Neuronal stem cell (in vitro differentiated cells): ENCODE data around the gene AUTS2.

Experiments used
- DNase-seq: peaks from one replicate; pipeline ENCODE4 v3.0.0-alpha.2; 2013; ENCODE audit warnings: low spot score
- H2AFZ ChIP-seq: one replicate; pipeline ENCODE4 v1.6.1; 2013; ENCODE audit warnings: mild to moderate bottlenecking, low read length, inconsistent platforms
- H2AK5ac ChIP-seq: 2 replicates; pipeline ENCODE4 v1.6.1; 2013; ENCODE audit warnings: low read depth, mild to moderate bottlenecking, inconsistent platforms, low read length, moderate library complexity, mixed read lengths
- H2BK120ac ChIP-seq: 2 replicates; pipeline ENCODE4 v1.6.1; 2013; ENCODE audit warnings: low read depth, mild to moderate bottlenecking, inconsistent platforms, low read length, moderate library complexity, mixed read lengths
- H2BK12ac ChIP-seq: one replicate; pipeline ENCODE4 v1.6.1; 2013; ENCODE audit warnings: low read length, inconsistent platforms
- H2BK15ac ChIP-seq: 2 replicates; pipeline ENCODE4 v1.6.1; 2013; ENCODE audit warnings: mild to moderate bottlenecking, low read length, inconsistent platforms, mixed read lengths
- H2BK5ac ChIP-seq: one replicate; pipeline ENCODE4 v1.6.1; 2013; ENCODE audit warnings: inconsistent platforms, mild to moderate bottlenecking, low read length, moderate library complexity
- H3K14ac ChIP-seq: one replicate; pipeline ENCODE4 v1.6.1; 2013; ENCODE audit warnings: low read length, inconsistent platforms
- H3K18ac ChIP-seq: 2 replicates; pipeline ENCODE4 v1.6.1; 2013; ENCODE audit warnings: low read length, inconsistent platforms
- H3K23ac ChIP-seq: 2 replicates; pipeline ENCODE4 v1.6.1; 2013; ENCODE audit warnings: low read depth, mild to moderate bottlenecking, mixed read lengths, low read length, inconsistent platforms; ENCODE audit not compliant: poor library complexity
- H3K27ac ChIP-seq: replicated peaks from 3 replicates; pipeline ENCODE4 v1.5.1; 2013; ENCODE audit warnings: low read length, inconsistent platforms
- H3K27me3 ChIP-seq, 3 experiments: 2 replicates each; pipeline ENCODE4 v1.6.1; 2013; ENCODE audit warnings: low read length in 3 of 3, mild to moderate bottlenecking in 2 of 3, inconsistent platforms in 1 of 3, low read depth in 1 of 3, mixed read lengths in 1 of 3, moderate library complexity in 1 of 3; ENCODE audit not compliant: control insufficient read depth in 3 of 3, insufficient read depth in 3 of 3
- H3K36me3 ChIP-seq, 2 donors: replicated peaks in 1 of 2; 2 replicates each; pipeline ENCODE4 v1.6.1; 2013; ENCODE audit warnings: low read length in 2 of 2; ENCODE audit not compliant: control insufficient read depth in 2 of 2, insufficient read depth in 2 of 2
- H3K4ac ChIP-seq: 2 replicates; pipeline ENCODE4 v1.6.1; 2013; ENCODE audit warnings: inconsistent platforms, mild to moderate bottlenecking, low read length, moderate library complexity
- H3K4me1 ChIP-seq, 2 donors: 1 replicate in 1 of 2; 2 replicates in 1 of 2; pipeline ENCODE4 v1.6.1; 2013; ENCODE audit warnings: low read length in 2 of 2, low read depth in 1 of 2; ENCODE audit not compliant: control insufficient read depth in 2 of 2, insufficient read depth in 1 of 2
- H3K4me2 ChIP-seq: one replicate; pipeline ENCODE4 v1.6.1; 2013; ENCODE audit warnings: mild to moderate bottlenecking, low read length, inconsistent platforms; ENCODE audit not compliant: insufficient read depth, poor library complexity, severe bottlenecking
- H3K4me3 ChIP-seq, 2 donors: 2 replicates each; pipeline ENCODE4 v1.5.1; 2013; ENCODE audit warnings: low read length in 2 of 2, mild to moderate bottlenecking in 2 of 2, inconsistent platforms in 1 of 2, moderate library complexity in 1 of 2
- H3K79me1 ChIP-seq: one replicate; pipeline ENCODE4 v1.6.1; 2013; ENCODE audit warnings: low read depth, mild to moderate bottlenecking, inconsistent platforms, low read length, moderate library complexity
- H3K9ac ChIP-seq: one replicate; pipeline ENCODE4 v1.6.1; 2013; ENCODE audit warnings: mild to moderate bottlenecking, low read depth, low read length, inconsistent platforms; ENCODE audit not compliant: poor library complexity
- H3K9me3 ChIP-seq, 2 donors: replicated peaks in 1 of 2; 2 replicates each; pipeline versions ENCODE3 to v1.6.1; 2013; ENCODE audit warnings: low read length in 2 of 2, mild to moderate bottlenecking in 2 of 2, inconsistent platforms in 1 of 2, low read depth in 1 of 2, mixed read lengths in 1 of 2, moderate library complexity in 1 of 2; ENCODE audit not compliant: control insufficient read depth in 2 of 2, insufficient read depth in 1 of 2
- H4K8ac ChIP-seq: one replicate; pipeline ENCODE4 v1.6.1; 2013; ENCODE audit warnings: low read depth, mild to moderate bottlenecking, inconsistent platforms, low read length, moderate library complexity
- H4K91ac ChIP-seq: one replicate; pipeline ENCODE4 v1.6.1; 2013; ENCODE audit warnings: low read length, low read depth, mild to moderate bottlenecking, inconsistent platforms; ENCODE audit not compliant: poor library complexity
- WGBS, 2 donors: extraction: QIAGEN DNeasy Blood & Tissue Kit; methylation state at CpG; one replicate each; pipeline ENCODE4 v1.1.7; 2013; ENCODE audit warnings: missing lambda C conversion rate in 2 of 2, mixed read lengths in 1 of 2; ENCODE audit not compliant: insufficient read length in 2 of 2, insufficient replicate concordance in 1 of 2; ENCODE audit errors: extremely low coverage in 2 of 2; 5-methylcytosine and 5-hydroxymethylcytosine counted together

Gene AUTS2

DNA sequence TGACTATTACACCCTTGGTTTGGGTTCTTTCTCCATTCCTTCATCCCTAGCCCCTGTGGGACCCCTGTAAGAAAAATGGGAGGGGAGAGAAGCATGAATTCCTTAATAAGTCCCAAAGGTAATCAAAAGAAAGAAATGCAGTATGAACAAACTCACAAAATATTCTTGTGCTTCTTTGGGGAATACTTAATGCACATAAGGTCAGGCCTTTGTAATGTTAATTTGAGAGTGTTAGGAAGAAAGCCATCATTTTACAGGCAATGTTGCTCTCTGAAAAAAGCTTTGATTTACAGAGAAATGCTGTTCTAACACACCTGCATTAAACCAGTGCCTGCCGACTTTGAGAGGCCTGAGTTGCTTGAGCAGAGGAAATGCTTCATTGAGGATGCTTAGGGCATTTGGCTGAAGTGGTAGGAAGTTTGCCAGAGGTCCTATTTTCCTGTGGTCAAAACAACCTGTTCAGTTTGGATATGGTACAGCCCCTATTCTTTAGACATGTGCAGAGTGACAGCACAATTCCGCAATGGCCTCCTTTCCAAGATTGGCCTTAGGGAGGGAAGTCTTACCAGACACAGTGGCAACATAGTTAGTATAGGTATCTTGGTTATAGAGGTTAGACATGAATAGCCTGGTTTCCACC is 643.4 kb downstream of the AUTS2 start:
- no peak overlapping the region for H2AK5ac ChIP-seq
- H3K4me3 ChIP-seq, result no peak overlapping the region
- no peak overlapping the region for H3K4ac ChIP-seq
- H3K18ac ChIP-seq, result no peak overlapping the region
- H3K9me3 ChIP-seq, result no peaks in the 10 kb centered on the region
- no peaks in the 10 kb centered on the region for H3K36me3 ChIP-seq
- no peak overlapping the region for H2BK5ac ChIP-seq
- peaks cover 2 to 57% of the 10 kb centered on the region in 2 donors for H3K4me1 ChIP-seq
- WGBS, 2 donors, result no CpG with 5 or more reads among the region's 2 CpGs
- no peak overlapping the region for H2BK120ac ChIP-seq
- no peak overlapping the region for H3K14ac ChIP-seq
- no peaks in the 10 kb centered on the region for H3K79me1 ChIP-seq
- H4K8ac ChIP-seq, result no peak overlapping the region
- DNase-seq, result no peak
- H3K23ac ChIP-seq, result no peak overlapping the region
- H3K27me3 ChIP-seq, result no peaks in the 10 kb centered on the region
- no peak overlapping the region for H3K9ac ChIP-seq
- H4K91ac ChIP-seq, result no peak overlapping the region
- H2AFZ ChIP-seq, result no peak overlapping the region
- H2BK12ac ChIP-seq, result no peak overlapping the region
- H3K27ac ChIP-seq, result no peak overlapping the region
- no peak overlapping the region for H2BK15ac ChIP-seq
- no peak overlapping the region for H3K4me2 ChIP-seq

DNA sequence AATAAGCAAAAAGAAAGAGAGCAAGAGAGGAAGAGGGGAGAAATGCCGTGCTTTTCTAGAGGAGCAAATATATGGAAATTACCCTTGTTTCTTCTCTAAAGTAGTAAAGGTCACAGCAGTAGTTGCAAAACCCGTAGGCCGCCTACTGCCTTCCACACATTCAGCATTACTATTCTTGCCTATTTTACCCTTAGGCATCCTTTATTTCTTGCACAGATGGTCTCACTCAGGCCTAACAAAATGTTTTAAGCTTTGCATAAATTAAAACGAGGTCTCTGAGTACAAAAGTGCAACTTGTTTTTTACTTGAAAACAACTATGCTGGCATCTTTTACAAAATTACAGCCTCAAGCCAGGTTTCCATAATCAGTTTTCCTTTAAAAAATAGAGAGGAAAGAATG is 644.6 kb downstream of the AUTS2 start:
- H3K18ac ChIP-seq, result no peak overlapping the region
- no peak overlapping the region for H2AK5ac ChIP-seq
- no peak overlapping the region for H2BK15ac ChIP-seq
- no peaks in the 10 kb centered on the region for H3K27me3 ChIP-seq
- no CpG with 5 or more reads among the region's 4 CpGs for WGBS, 2 donors
- H2BK120ac ChIP-seq, result no peak overlapping the region
- H2BK12ac ChIP-seq, result no peak overlapping the region
- no peaks in the 10 kb centered on the region for H3K9me3 ChIP-seq
- no peak overlapping the region for H3K4me3 ChIP-seq
- no peak overlapping the region for H3K9ac ChIP-seq
- no peak overlapping the region for H3K4ac ChIP-seq
- H2AFZ ChIP-seq, result no peak overlapping the region
- no peaks in the 10 kb centered on the region for H3K79me1 ChIP-seq
- no peak overlapping the region for H3K23ac ChIP-seq
- H3K27ac ChIP-seq, result no peak overlapping the region
- H3K14ac ChIP-seq, result no peak overlapping the region
- DNase-seq, result no peak
- H3K4me2 ChIP-seq, result no peak overlapping the region
- H4K91ac ChIP-seq, result no peak overlapping the region
- no peak overlapping the region for H4K8ac ChIP-seq
- peaks cover 2 to 52% of the 10 kb centered on the region in 2 donors for H3K4me1 ChIP-seq
- no peak overlapping the region for H2BK5ac ChIP-seq
- H3K36me3 ChIP-seq, result no peaks in the 10 kb centered on the region

DNA sequence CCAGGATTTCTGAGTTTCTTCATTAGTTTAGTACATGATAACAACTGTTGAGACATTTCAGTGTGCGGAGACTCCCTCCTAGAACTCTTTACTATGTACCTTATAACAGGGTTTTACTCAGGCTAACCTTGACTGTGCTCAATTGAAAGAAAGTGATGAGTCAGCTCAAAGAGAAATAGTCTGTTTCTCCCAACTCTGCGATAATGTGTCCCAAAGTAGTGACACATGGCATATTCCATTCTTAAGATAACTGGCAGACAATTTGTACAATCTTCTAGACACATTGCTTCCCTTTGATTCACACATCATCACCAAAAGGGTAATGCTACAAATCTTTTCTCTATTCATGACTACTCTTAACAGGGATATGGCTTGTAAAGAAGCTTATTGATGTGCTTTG is 645.2 kb downstream of the AUTS2 start:
- Histone ChIP-seq H3K4me1 (peaks cover 2 to 45% of the 10 kb centered on the region in 2 donors), H3K79me1 (no peaks in the 10 kb centered on the region), H3K36me3 (no peaks in the 10 kb centered on the region), H3K9ac (no peak overlapping the region), H3K14ac (no peak overlapping the region), H3K18ac (no peak overlapping the region), H3K27ac (no peak overlapping the region), H3K4me2 (no peak overlapping the region), H2BK12ac (no peak overlapping the region), H3K23ac (no peak overlapping the region), H2AK5ac (no peak overlapping the region), H3K9me3 (no peaks in the 10 kb centered on the region), H2BK5ac (no peak overlapping the region), H2BK15ac (no peak overlapping the region), H3K4me3 (no peak overlapping the region), H2BK120ac (no peak overlapping the region), H4K91ac (no peak overlapping the region), H2AFZ (no peak overlapping the region), H3K27me3 (no peaks in the 10 kb centered on the region), H4K8ac (no peak overlapping the region), H3K4ac (no peak overlapping the region)
- no peak for DNase-seq
- WGBS, 2 donors, result no CpG with 5 or more reads among the region's 2 CpGs

DNA sequence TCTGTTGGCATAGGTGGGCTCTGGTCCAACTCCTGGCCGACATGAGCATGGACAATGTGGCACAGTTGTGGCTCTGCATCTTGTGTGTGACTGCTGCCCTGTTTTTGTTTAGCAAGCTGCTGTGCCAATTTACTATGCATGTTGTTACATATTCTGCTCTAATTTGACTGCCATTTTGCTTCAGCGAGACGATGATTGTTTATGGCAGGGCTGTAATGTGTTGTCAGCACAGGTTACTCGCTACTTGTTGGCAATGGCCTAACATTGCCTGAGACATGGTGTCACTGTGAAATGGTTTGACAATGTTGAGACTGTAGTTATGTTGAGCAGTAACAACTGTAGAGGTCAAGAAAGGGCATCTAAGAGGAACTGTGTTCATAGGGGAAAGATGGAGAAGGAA is 659.6 kb downstream of the AUTS2 start:
- Histone ChIP-seq H3K27ac (no peak overlapping the region), H4K8ac (no peak overlapping the region), H3K36me3 (no peaks in the 10 kb centered on the region), H3K4me2 (no peak overlapping the region), H3K9me3 (no peaks in the 10 kb centered on the region), H3K27me3 (no peaks in the 10 kb centered on the region), H3K23ac (no peak overlapping the region), H2BK15ac (no peak overlapping the region), H2BK120ac (no peak overlapping the region), H3K4me3 (no peak overlapping the region), H3K4me1 (peaks cover 0 to 4% of the 10 kb centered on the region in 2 donors), H2BK12ac (no peak overlapping the region), H3K4ac (no peak overlapping the region), H3K18ac (no peak overlapping the region), H3K14ac (no peak overlapping the region), H4K91ac (no peak overlapping the region), H2BK5ac (no peak overlapping the region), H2AFZ (no peak overlapping the region), H2AK5ac (no peak overlapping the region), H3K9ac (no peak overlapping the region), H3K79me1 (no peaks in the 10 kb centered on the region)
- no peak for DNase-seq
- WGBS, 2 donors, result no CpG with 5 or more reads among the region's 4 CpGs
